PC-3 (cell line): ENCODE data around the gene BRF1.

Experiments
- CTCF ChIP-seq: fragments of 300-600 bp; sonication (generic); conservative IDR thresholded peaks from 2 replicates; pipeline ENCODE4 v1.5.1; 2017; ENCODE audit warnings: antibody characterized with exemption, low read depth, mild to moderate bottlenecking, low read length
- EZH2 ChIP-seq: fragments of 300-600 bp; sonication (generic); IDR thresholded peaks from one replicate; pipeline ENCODE4 v1.6.1; 2017; ENCODE audit warnings: antibody characterized with exemption, mild to moderate bottlenecking, low read length; ENCODE audit not compliant: unreplicated experiment

- no peak for TF ChIP-seq CTCF
- no peak for TF ChIP-seq EZH2
These were observed 25.4 kb downstream of the BRF1 start for GRCh38 chr14:105275267-105275946.
